ENCODE data around the gene ACOT7. TPM values are rescaled to one million over a fixed set of nuclear protein-coding genes. Genes with fewer than 3 reads are reported as not detected.
A peak's percentile ranks its signal among the peaks of the same experiment; 100 is the strongest.

The ACOT7 gene
- total and polyA plus RNA-seq, 12 donors: 4.0 to 40.4 (median 8.6) TPM

GRCh38 chr1:6248932-6249738 lies 144.4 kb downstream of the ACOT7 start:
- peak in 2 of 9 donors; percentile 13 to 24 for TF ChIP-seq CTCF (IDR thresholded peaks at IDR 0.05)
- intact Hi-C loops (cut with DNase I): loop anchor here in 8 of 10 donors (1.0 to 10.0 kb wide), 13 partner anchors 33 to 197 kb away; partner anchors contain the start of gene CHD5 (in 1 of the 8)
- H3K27me3 ChIP-seq: peaks cover 12 to 79% (median 79%) of the 10 kb centered on the region in 7 donors
- peak overlapping the region in 2 of 10 donors; percentile 8 to 10 for H3K4me3 ChIP-seq
- H3K4me1 ChIP-seq: peaks cover 0 to 32% (median 22%) of the 10 kb centered on the region in 9 donors
- H3K9me3 ChIP-seq: no peaks in the 10 kb centered on the region
- DNase-seq (peak in 1 of 2 donors; percentile 49), ATAC-seq (peak in 5 of 8 donors; percentile 7 to 36 (median 10))
- H3K36me3 ChIP-seq: peaks cover 0 to under 1% (median 0%) of the 10 kb centered on the region in 9 donors
- WGBS, 2 donors: 4% methylated on average over 86 to 96 of the region's 96 CpGs
- no peak overlapping the region for H3K27ac ChIP-seq

- intact Hi-C loops (cut with DNase I): loop anchor here in 8 of 10 donors (1.0 to 10.0 kb wide), 13 partner anchors 34 to 196 kb away; partner anchors contain the start of gene CHD5 (in 1 of the 8)
These were observed 145.3 kb downstream of the ACOT7 start for GRCh38 chr1:6248161-6248776.

GRCh38 chr1:6247651-6248050 lies 145.9 kb downstream of the ACOT7 start:
- no peak for ATAC-seq
- Histone ChIP-seq H3K4me3 (no peak overlapping the region), H3K36me3 (no peaks in the 10 kb centered on the region), H3K4me1 (peaks cover 0 to 36% (median 24%) of the 10 kb centered on the region in 9 donors), H3K27me3 (peaks cover 16 to 94% (median 90%) of the 10 kb centered on the region in 7 donors), H3K27ac (no peak overlapping the region), H3K9me3 (no peaks in the 10 kb centered on the region)
- 75 to 78% methylated on average over 5 of the region's 5 CpGs for WGBS, 2 donors
- DNase-seq: no peak
- TF ChIP-seq CTCF (IDR thresholded peaks at IDR 0.05): no peak
- intact Hi-C loops (cut with DNase I): loop anchor here (1.0 to 10.0 kb wide), 16 partner anchors 35 to 195 kb away; partner anchors contain the start of gene CHD5 (in 1 of the 10)

More at GRCh38 chr1:6248161-6248776, 145.3 kb downstream of the ACOT7 start:
- DNase-seq: no peak
- no peak overlapping the region for H3K27ac ChIP-seq
- H3K9me3 ChIP-seq: no peaks in the 10 kb centered on the region
- WGBS, 2 donors: 69 to 74% methylated on average over 14 of the region's 14 CpGs
- H3K36me3 ChIP-seq: no peaks in the 10 kb centered on the region
- H3K4me1 ChIP-seq: peaks cover 0 to 32% (median 22%) of the 10 kb centered on the region in 9 donors
- no peak for ATAC-seq
- peaks cover 12 to 88% (median 87%) of the 10 kb centered on the region in 7 donors for H3K27me3 ChIP-seq
- no peak for TF ChIP-seq CTCF (IDR thresholded peaks at IDR 0.05)
- no peak overlapping the region for H3K4me3 ChIP-seq

Measured in heart right ventricle (tissue), 16 donors.